ENCODE measurements around the gene ATP8B3. TPM values are rescaled to one million over a fixed set of nuclear protein-coding genes. Genes with fewer than 3 reads are reported as not detected.

ATP8B3 gene
- total and polyA plus RNA-seq, 9 of the 15 experiments (the other 6 are each of a cell fraction or from before 2014, with no cell fraction given) = 1.2 to 12.3 (median 3.8) TPM

DNA sequence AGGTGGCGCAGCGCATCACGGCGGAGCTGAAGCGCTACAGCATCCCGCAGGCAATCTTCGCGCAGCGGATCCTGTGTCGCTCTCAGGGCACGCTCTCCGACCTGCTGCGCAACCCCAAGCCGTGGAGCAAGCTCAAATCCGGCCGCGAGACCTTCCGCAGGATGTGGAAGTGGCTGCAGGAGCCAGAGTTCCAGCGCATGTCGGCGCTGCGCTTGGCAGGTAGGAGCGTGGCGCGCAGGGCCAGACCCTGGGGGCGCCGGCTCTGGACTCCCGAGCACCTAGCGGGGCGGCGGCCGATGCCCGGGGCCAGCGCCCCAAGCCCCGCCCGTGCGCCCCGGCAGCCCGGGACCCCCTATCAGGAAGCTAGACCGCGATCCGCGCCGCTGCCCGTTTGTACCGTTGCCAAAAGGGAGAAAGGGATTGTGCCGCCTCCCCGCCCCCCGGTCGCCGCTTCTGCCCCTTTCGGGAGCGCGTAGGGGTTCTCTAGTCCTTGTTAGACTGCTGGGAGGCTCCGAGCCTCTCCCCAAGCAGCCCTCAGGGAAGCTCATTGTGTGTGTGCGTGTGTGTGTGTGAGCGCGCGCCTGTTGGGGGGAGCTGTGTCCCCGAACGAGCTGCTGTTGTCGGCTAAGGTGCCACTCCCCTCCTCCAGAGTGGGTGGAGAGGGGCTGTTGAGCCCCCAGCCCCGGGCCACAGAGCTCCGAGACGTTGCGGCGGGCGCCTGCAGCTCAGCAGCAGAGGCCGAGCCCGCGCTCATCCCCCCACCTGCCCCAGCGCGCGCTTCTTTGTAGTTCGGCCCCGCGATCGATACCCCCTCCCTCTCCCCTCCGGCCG is 57.2 kb downstream of the ATP8B3 start (continued):
- TF ChIP-seq, protein P1, sequence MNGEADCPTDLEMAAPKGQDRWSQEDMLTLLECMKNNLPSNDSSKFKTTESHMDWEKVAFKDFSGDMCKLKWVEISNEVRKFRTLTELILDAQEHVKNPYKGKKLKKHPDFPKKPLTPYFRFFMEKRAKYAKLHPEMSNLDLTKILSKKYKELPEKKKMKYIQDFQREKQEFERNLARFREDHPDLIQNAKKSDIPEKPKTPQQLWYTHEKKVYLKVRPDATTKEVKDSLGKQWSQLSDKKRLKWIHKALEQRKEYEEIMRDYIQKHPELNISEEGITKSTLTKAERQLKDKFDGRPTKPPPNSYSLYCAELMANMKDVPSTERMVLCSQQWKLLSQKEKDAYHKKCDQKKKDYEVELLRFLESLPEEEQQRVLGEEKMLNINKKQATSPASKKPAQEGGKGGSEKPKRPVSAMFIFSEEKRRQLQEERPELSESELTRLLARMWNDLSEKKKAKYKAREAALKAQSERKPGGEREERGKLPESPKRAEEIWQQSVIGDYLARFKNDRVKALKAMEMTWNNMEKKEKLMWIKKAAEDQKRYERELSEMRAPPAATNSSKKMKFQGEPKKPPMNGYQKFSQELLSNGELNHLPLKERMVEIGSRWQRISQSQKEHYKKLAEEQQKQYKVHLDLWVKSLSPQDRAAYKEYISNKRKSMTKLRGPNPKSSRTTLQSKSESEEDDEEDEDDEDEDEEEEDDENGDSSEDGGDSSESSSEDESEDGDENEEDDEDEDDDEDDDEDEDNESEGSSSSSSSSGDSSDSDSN (IDR thresholded peaks at IDR 0.05; ENCODE audit: borderline replicate concordance in 1 of 2, low read depth in 2 of 2, low read length in 2 of 2) = peak; percentile 25 to 34; a peak in 1 of 4 replicates

DNA sequence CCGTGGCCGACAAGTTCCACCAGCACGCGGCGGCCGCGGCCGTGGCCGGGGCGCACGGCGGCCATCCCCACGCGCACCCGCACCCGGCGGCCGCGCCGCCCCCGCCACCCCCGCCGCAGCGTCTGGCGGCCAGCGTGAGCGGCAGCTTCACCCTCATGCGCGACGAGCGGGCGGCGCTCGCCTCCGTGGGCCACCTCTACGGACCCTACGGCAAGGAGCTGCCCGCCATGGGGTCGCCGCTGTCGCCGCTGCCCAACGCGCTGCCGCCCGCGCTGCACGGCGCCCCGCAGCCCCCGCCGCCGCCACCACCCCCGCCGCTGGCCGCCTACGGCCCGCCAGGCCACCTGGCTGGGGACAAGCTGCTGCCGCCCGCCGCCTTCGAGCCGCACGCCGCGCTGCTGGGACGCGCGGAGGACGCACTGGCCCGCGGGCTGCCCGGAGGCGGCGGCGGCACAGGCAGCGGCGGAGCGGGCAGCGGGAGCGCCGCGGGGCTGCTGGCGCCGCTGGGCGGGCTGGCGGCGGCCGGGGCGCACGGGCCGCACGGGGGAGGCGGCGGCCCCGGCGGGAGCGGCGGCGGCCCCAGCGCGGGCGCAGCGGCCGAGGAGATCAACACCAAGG is 57.9 kb downstream of the ATP8B3 start:
- no TSS peak for BruUV-seq (replicated peaks)
- no peak for ATAC-seq
- no peak overlapping the region for H2AFZ ChIP-seq (ENCODE audit: low read depth, low read length)
- POLR2A ChIA-PET = interaction anchor here (0.6 to 1.6 kb wide), 3 partner anchors 12 to 111 kb away, joined by 3 to 4 read pairs (median 3); no protein-coding TSS in a partner anchor
- H3K36me3 ChIP-seq (ENCODE audit: control insufficient read depth, insufficient read depth, low read length) = no peaks in the 10 kb centered on the region
- no peaks in the 10 kb centered on the region; the same call in 1 of the 2 replicates for H4K20me1 ChIP-seq (replicated peaks; ENCODE audit: control insufficient read depth, insufficient read depth, low read length)
- CTCF ChIA-PET (ENCODE audit: low intra/inter-chr PET ratio) = no interaction called here
- H3K9ac ChIP-seq (ENCODE audit: insufficient read depth in 1 of 2, low read depth in 2 of 2, low read length in 2 of 2) = no peak overlapping the region
- in situ Hi-C loops (cut with MboI) (no loop called here), intact Hi-C loops (cut with micrococcal nuclease) (no loop called here)
- H3K9me1 ChIP-seq (ENCODE audit: control insufficient read depth, insufficient read depth, low read length) = no peaks in the 10 kb centered on the region
- peak in 1 of 4 experiments; percentile 43 for DNase-seq (ENCODE audit: extremely low read depth in 1 of 4, low spot score in 3 of 4)
- no peaks in the 10 kb centered on the region for H3K9me3 ChIP-seq (replicated peaks; ENCODE audit: control insufficient read depth, insufficient read depth, low read depth, low read length)
- TF ChIP-seq HCFC1 (IDR thresholded peaks at IDR 0.05; ENCODE audit: low read depth, low read length) (no peak), ZZZ3 (IDR thresholded peaks at IDR 0.05) (no peak), SP1 (CRISPR knock-in tag; IDR thresholded peaks at IDR 0.05) (no peak), ZNF445 (CRISPR knock-in tag; IDR thresholded peaks at IDR 0.05; ENCODE audit: low read depth) (no peak), ZNF696 (CRISPR knock-in tag; conservative IDR thresholded peaks at IDR 0.05) (no peak)
- TF ChIP-seq, protein P2, sequence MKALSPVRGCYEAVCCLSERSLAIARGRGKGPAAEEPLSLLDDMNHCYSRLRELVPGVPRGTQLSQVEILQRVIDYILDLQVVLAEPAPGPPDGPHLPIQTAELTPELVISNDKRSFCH (CRISPR knock-in tag; IDR thresholded peaks at IDR 0.05) = no peak
- TF ChIP-seq, protein P2 (tag; IDR thresholded peaks at IDR 0.05) = no peak
- H3K4me2 ChIP-seq (ENCODE audit: insufficient read depth, low read length) = no peak overlapping the region
- H3K4me1 ChIP-seq (replicated peaks in 1 of 2; ENCODE audit: control insufficient read depth in 2 of 2, insufficient read depth in 2 of 2, low read length in 2 of 2) = peaks cover 0 to 69% of the 10 kb centered on the region in 2 experiments; a peak in 2 of 5 replicates
- no peaks in the 10 kb centered on the region for H3K79me2 ChIP-seq (ENCODE audit: control insufficient read depth, insufficient read depth, low read length)
- 10% methylated on average over 29 of the region's 105 CpGs for WGBS (ENCODE audit: insufficient coverage, low coverage, missing lambda C conversion rate)
- peaks cover 29 to 40% of the 10 kb centered on the region in 2 experiments; a peak in 4 of 5 replicates for H3K27me3 ChIP-seq (ENCODE audit: control insufficient read depth in 2 of 2, insufficient read depth in 2 of 2, low read length in 2 of 2)
- H3K4me3 ChIP-seq = no peak overlapping the region
- H3K27ac ChIP-seq (ENCODE audit: extremely low read depth, low read depth, low read length) = no peak overlapping the region
- no peak for FAIRE-seq
